Lower leg skin (tissue), 4 donors: Measurements from ENCODE around the gene CPZ. TPM values are rescaled to one million over a fixed set of nuclear protein-coding genes. Genes with fewer than 3 reads are reported as not detected.

ENCODE experiments used
- DNase-seq, 2 donors: peaks; one replicate each; pipeline ENCODE4 v3.0.0-alpha.2; 2019; ENCODE audit warnings: low spot score in 2 of 2
- H3K4me3 ChIP-seq: fragments of 200-600 bp; sonication (generic); 2 replicates; pipeline ENCODE4 v1.5.1; 2017; ENCODE audit warnings: mild to moderate bottlenecking, low read depth; ENCODE audit not compliant: poor library complexity, severe bottlenecking
- POLR2A ChIP-seq, 2 donors: fragments of 450-650 bp; IDR thresholded peaks; one replicate each; pipeline ENCODE4 v1.6.1; 2016 to 2017; ENCODE audit warnings: antibody characterized with exemption in 2 of 2, mild to moderate bottlenecking in 1 of 2, moderate library complexity in 1 of 2
- WGBS, 2 donors: methylation state at CpG; one replicate each; pipeline ENCODE4 v1.1.5; 2018; 5-methylcytosine and 5-hydroxymethylcytosine counted together
- intact Hi-C: fragments of 100-400 bp; cut with DNase I; formaldehyde crosslinking; loops from one replicate; pipeline ENCODE4 v1.15.0; 2023; ENCODE audit warnings: low total_unique reads
- total RNA-seq, 4 donors: library from RNA; depleted of rRNA; stranded (reverse); fragments of >200 nt; gene quantifications; one replicate each; pipeline ENCODE4 v1.1.0, GENCODE V29; 2016
- TF ChIP-seq, protein P1 (sequence below), 3 donors: fragments of 450-650 bp; IDR thresholded peaks; one replicate each; pipeline ENCODE4 v1.5.1; 2016; ENCODE audit warnings: antibody characterized with exemption in 3 of 3, mild to moderate bottlenecking in 3 of 3, moderate library complexity in 2 of 3

Gene CPZ
- total RNA-seq, 4 donors from 2014 or later, result 0.91 to 10.2 TPM; not detected in 2

DNA sequence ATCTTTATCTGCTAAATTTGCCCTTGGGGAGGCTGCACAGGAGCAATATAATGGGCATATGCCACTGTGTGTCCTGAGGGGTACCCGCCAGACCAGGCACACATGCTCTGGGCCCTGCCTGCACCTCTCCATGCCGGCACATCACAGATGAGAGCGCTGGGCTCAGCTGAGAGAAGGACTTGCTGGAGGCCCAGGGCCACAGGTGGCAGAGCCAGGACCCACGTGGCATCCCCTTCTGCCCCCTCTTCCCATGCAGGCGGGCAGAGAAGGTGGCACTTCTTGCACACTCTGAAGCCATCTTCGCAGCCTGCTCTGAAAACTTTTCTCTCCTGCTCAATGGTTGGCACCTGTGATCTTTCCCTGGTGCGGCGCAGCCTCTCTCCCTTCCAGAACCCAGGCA is 20.1 kb downstream of the CPZ start:
- 87 to 95% methylated on average over 7 to 8 of the region's 8 CpGs for WGBS, 2 donors
- DNase-seq, result no peak
- no peak overlapping the region for H3K4me3 ChIP-seq
- TF ChIP-seq, protein P1, sequence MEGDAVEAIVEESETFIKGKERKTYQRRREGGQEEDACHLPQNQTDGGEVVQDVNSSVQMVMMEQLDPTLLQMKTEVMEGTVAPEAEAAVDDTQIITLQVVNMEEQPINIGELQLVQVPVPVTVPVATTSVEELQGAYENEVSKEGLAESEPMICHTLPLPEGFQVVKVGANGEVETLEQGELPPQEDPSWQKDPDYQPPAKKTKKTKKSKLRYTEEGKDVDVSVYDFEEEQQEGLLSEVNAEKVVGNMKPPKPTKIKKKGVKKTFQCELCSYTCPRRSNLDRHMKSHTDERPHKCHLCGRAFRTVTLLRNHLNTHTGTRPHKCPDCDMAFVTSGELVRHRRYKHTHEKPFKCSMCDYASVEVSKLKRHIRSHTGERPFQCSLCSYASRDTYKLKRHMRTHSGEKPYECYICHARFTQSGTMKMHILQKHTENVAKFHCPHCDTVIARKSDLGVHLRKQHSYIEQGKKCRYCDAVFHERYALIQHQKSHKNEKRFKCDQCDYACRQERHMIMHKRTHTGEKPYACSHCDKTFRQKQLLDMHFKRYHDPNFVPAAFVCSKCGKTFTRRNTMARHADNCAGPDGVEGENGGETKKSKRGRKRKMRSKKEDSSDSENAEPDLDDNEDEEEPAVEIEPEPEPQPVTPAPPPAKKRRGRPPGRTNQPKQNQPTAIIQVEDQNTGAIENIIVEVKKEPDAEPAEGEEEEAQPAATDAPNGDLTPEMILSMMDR (IDR thresholded peaks at IDR 0.05), result no peak
- TF ChIP-seq POLR2A (IDR thresholded peaks at IDR 0.05), result no peak
- intact Hi-C loops, result no loop called here

DNA sequence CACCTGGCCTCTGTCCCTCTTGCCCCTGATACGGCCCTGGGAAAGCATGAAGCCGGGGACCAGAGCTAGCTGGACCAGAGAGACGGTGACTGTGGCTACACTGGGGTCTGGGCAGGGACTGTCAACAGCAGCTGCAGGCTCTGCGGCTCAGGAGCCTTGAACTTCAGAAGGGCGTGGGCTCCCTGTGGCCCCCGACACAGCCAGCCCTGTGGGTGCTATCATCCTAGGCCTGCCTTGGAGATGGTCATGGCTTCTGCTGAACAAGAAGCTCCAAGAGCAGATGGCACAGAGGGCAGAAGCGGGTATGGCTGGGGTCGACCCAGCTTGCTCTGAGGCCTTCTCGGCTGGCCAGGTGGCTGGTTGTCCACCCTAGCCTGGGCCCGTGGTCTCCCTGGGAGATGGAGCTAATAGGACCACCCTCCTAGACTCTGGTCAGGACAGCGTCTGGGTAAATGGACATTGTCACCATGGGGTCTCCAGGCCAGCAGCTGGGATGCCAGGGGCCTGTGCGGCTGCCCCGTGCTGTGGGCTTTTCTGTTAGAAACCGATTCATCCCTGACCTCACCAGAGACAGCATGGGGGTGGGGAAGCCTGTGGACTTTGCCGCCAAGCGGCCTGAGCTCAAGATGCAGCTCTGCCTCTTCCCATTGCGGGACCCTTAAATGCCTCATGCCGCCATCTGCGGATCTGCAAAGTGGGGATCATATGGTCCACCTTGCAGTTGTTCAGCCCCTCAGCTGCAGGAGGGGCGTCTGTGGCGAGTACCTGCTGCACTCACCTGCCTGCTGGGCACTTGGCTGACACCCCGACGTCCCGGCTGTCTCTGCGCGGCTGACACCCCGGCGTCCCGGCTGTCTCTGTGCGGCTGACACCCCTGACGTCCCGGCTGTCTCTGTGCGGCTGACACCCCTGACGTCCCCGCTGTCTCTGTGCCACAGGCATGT is 21.1 kb downstream of the CPZ start:
- TF ChIP-seq, protein P1 (IDR thresholded peaks at IDR 0.05), result no peak
- no peak for TF ChIP-seq POLR2A (IDR thresholded peaks at IDR 0.05)
- intact Hi-C loops, result no loop called here
- DNase-seq, result no peak
- WGBS, 2 donors, result 89 to 92% methylated on average over 30 to 35 of the region's 35 CpGs
- H3K4me3 ChIP-seq, result no peak overlapping the region

GRCh38 chr4:8614365-8615193 is 22.0 kb downstream of the CPZ start:
- no peak overlapping the region for H3K4me3 ChIP-seq
- TF ChIP-seq POLR2A (IDR thresholded peaks at IDR 0.05), result no peak
- TF ChIP-seq, protein P1 (IDR thresholded peaks at IDR 0.05), result no peak
- WGBS, 2 donors, result 77 to 79% methylated on average over 22 of the region's 22 CpGs
- intact Hi-C loops, result no loop called here
- no peak for DNase-seq

GRCh38 chr4:8615366-8615765 is 22.8 kb downstream of the CPZ start:
- TF ChIP-seq, protein P1 (IDR thresholded peaks at IDR 0.05), result no peak
- no peak for TF ChIP-seq POLR2A (IDR thresholded peaks at IDR 0.05)
- intact Hi-C loops, result no loop called here
- WGBS, 2 donors, result 78 to 86% methylated on average over 13 of the region's 13 CpGs
- no peak for DNase-seq
- H3K4me3 ChIP-seq, result no peak overlapping the region

DNA sequence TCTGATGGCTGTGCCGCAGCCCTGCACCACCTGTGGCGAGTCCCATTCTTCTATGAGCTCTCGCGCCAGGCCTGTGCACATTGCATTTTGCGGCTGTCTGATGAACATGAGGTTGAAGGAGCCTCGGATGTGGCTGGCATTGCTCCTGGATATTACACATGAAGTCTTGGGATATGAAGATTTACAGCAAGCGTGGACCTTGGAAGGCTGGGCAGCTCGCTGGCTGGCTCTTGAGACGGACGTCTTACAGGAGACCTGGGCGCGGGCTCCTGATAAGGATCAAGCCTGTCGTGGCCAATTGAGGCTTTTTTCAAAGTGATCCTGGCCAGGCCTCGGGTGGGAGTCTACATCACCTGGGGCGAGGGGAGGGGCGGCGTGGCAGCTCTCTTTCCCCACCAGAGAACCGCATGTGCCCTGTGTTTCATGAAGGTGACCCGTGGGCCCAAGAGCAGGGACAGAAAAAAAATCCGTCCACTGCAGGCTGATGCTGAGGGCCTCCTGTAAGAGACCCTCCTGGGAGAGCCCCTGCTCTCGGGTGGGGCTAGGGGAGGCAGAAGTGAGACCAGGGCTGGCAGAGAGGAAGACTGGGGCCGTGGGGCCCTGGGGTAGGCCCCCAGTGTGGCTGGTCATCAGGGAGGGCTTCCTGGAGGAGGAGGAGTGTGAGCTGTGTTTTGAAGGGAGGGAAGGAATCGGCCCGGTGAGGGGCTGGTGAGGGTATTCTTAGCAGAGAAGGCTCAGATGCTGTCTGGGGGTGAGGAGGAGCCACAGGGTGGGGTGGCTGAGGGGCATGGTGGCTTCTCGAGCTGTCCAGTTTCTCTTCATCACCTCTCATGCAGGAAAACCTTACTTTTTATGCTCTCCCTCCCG is 23.6 kb downstream of the CPZ start:
- TF ChIP-seq, protein P1 (IDR thresholded peaks at IDR 0.05), result no peak
- no peak for TF ChIP-seq POLR2A (IDR thresholded peaks at IDR 0.05)
- intact Hi-C loops, result no loop called here
- DNase-seq, result no peak
- no peak overlapping the region for H3K4me3 ChIP-seq
- WGBS, 2 donors, result 77 to 81% methylated on average over 26 of the region's 26 CpGs
